ENCODE results near the gene BHLHA15. TPM values are rescaled to one million over a fixed set of nuclear protein-coding genes. Genes with fewer than 3 reads are reported as not detected.

The BHLHA15 gene
- total RNA-seq, 1 donor from 2014 or later = 0.32 TPM

GRCh38 chr7:98171449-98171848 lies 39.8 kb upstream of the BHLHA15 start:
- no peak for DNase-seq (ENCODE audit: low spot score)
- H3K27me3 Mint-ChIP-seq (ENCODE audit: low read depth) = no peaks in the 10 kb centered on the region
- no peak overlapping the region for H3K27ac Mint-ChIP-seq (ENCODE audit: unreplicated experiment)
- H3K4me1 Mint-ChIP-seq (ENCODE audit: low read depth) = no peaks in the 10 kb centered on the region
- no peaks in the 10 kb centered on the region for H3K9me3 Mint-ChIP-seq (ENCODE audit: low read depth)
- no peak for TF ChIP-seq CTCF (IDR thresholded peaks at IDR 0.05)
- no peak overlapping the region for H3K4me3 Mint-ChIP-seq (ENCODE audit: unreplicated experiment)
- H3K36me3 Mint-ChIP-seq (ENCODE audit: low read depth) = peaks cover 5% of the 10 kb centered on the region

- TF ChIP-seq CTCF (IDR thresholded peaks at IDR 0.05) = no peak
- no peak overlapping the region for H3K27ac Mint-ChIP-seq (ENCODE audit: unreplicated experiment)
- H3K27me3 Mint-ChIP-seq (ENCODE audit: low read depth) = no peaks in the 10 kb centered on the region
- peaks cover 13% of the 10 kb centered on the region for H3K4me1 Mint-ChIP-seq (ENCODE audit: low read depth)
- no peaks in the 10 kb centered on the region for H3K9me3 Mint-ChIP-seq (ENCODE audit: low read depth)
- DNase-seq (ENCODE audit: low spot score) = no peak
- H3K36me3 Mint-ChIP-seq (ENCODE audit: low read depth) = peaks cover 5% of the 10 kb centered on the region
- no peak overlapping the region for H3K4me3 Mint-ChIP-seq (ENCODE audit: unreplicated experiment)
Measured at GRCh38 chr7:98174334-98175259, 36.6 kb upstream of the BHLHA15 start.

GRCh38 chr7:98175260-98175940 lies 35.8 kb upstream of the BHLHA15 start:
- Mint-ChIP-seq H3K27me3 (ENCODE audit: low read depth) (no peaks in the 10 kb centered on the region), H3K27ac (ENCODE audit: unreplicated experiment) (no peak overlapping the region), H3K4me1 (ENCODE audit: low read depth) (peaks cover 13% of the 10 kb centered on the region), H3K36me3 (ENCODE audit: low read depth) (peaks cover 5% of the 10 kb centered on the region), H3K9me3 (ENCODE audit: low read depth) (no peaks in the 10 kb centered on the region), H3K4me3 (ENCODE audit: unreplicated experiment) (no peak overlapping the region)
- no peak for TF ChIP-seq CTCF (IDR thresholded peaks at IDR 0.05)
- DNase-seq (ENCODE audit: low spot score) = no peak

GRCh38 chr7:98177553-98177952 lies 33.7 kb upstream of the BHLHA15 start:
- no peak overlapping the region for H3K4me3 Mint-ChIP-seq (ENCODE audit: unreplicated experiment)
- no peak for DNase-seq (ENCODE audit: low spot score)
- TF ChIP-seq CTCF (IDR thresholded peaks at IDR 0.05) = no peak
- no peak overlapping the region for H3K27ac Mint-ChIP-seq (ENCODE audit: unreplicated experiment)
- no peaks in the 10 kb centered on the region for H3K27me3 Mint-ChIP-seq (ENCODE audit: low read depth)
- H3K36me3 Mint-ChIP-seq (ENCODE audit: low read depth) = peaks cover 4% of the 10 kb centered on the region
- H3K4me1 Mint-ChIP-seq (ENCODE audit: low read depth) = peaks cover 13% of the 10 kb centered on the region
- H3K9me3 Mint-ChIP-seq (ENCODE audit: low read depth) = no peaks in the 10 kb centered on the region

GRCh38 chr7:98178321-98178720 lies 32.9 kb upstream of the BHLHA15 start:
- Mint-ChIP-seq H3K4me3 (ENCODE audit: unreplicated experiment) (no peak overlapping the region), H3K27me3 (ENCODE audit: low read depth) (no peaks in the 10 kb centered on the region), H3K4me1 (ENCODE audit: low read depth) (peaks cover 13% of the 10 kb centered on the region), H3K9me3 (ENCODE audit: low read depth) (no peaks in the 10 kb centered on the region), H3K36me3 (ENCODE audit: low read depth) (peaks cover 4% of the 10 kb centered on the region), H3K27ac (ENCODE audit: unreplicated experiment) (no peak overlapping the region)
- DNase-seq (ENCODE audit: low spot score) = no peak
- TF ChIP-seq CTCF (IDR thresholded peaks at IDR 0.05) = no peak
